ENCODE data around the gene POU2F2.
A peak's percentile ranks its signal among the peaks of the same experiment; 100 is the strongest.

POU2F2 gene

GRCh38 chr19:42114412-42114811, 17.8 kb downstream of the POU2F2 start:
- H3K4me3 ChIP-seq (ENCODE audit: low read depth, low read length) = no peak overlapping the region
- POLR2A ChIA-PET = interaction anchor here (1.2 to 2.1 kb wide), 5 partner anchors 9 to 128 kb away, joined by 4 to 11 read pairs (median 7); partner anchors contain the start of genes GSK3A and ZNF574
- no peak for DNase-seq (ENCODE audit: low read depth, low spot score)
- no peak for TF ChIP-seq CTCF (IDR thresholded peaks at IDR 0.05; ENCODE audit: insufficient read depth, low read length, missing control alignments)
- CTCF ChIA-PET = interaction anchor here (0.8 to 11.0 kb wide), 13 partner anchors 11 to 167 kb away, joined by 3 to 173 read pairs (median 13); partner anchors contain the start of genes DEDD2, GSK3A, POU2F2 and ZNF526

- CTCF ChIA-PET = interaction anchor here (0.8 to 11.0 kb wide), 14 partner anchors 8 to 168 kb away, joined by 3 to 173 read pairs (median 10); partner anchors contain the start of genes DEDD2, GSK3A, POU2F2 and ZNF526
- peak; percentile 32 for TF ChIP-seq CTCF (IDR thresholded peaks at IDR 0.05; ENCODE audit: insufficient read depth, low read length, missing control alignments)
- H3K4me3 ChIP-seq (ENCODE audit: low read depth, low read length) = peak overlapping the region; percentile 10; the same call in 1 of the 2 replicates
- POLR2A ChIA-PET = interaction anchor here (1.0 to 2.1 kb wide), 8 partner anchors 10 to 129 kb away, joined by 3 to 11 read pairs (median 4); partner anchors contain the start of genes DEDD2, GSK3A and ZNF574
- peak; percentile 91 for DNase-seq (ENCODE audit: low read depth, low spot score)
These were observed 18.5 kb downstream of the POU2F2 start for GRCh38 chr19:42113641-42114348.

GRCh38 chr19:42111811-42112210, 20.4 kb downstream of the POU2F2 start:
- TF ChIP-seq CTCF (IDR thresholded peaks at IDR 0.05; ENCODE audit: insufficient read depth, low read length, missing control alignments) = peak; percentile 1
- ChIA-PET CTCF (interaction anchor here (0.6 to 11.0 kb wide), 19 partner anchors 8 to 289 kb away, joined by 3 to 173 read pairs (median 45); partner anchors contain the start of genes DEDD2, GSK3A, POU2F2 and ZNF526), POLR2A (interaction anchor here (0.7 to 2.1 kb wide), 6 partner anchors 10 to 131 kb away, joined by 3 to 8 read pairs (median 4); partner anchors contain the start of gene GSK3A)
- H3K4me3 ChIP-seq (ENCODE audit: low read depth, low read length) = no peak overlapping the region
- DNase-seq (ENCODE audit: low read depth, low spot score) = no peak

- no peak for DNase-seq (ENCODE audit: low read depth, low spot score)
- TF ChIP-seq CTCF (IDR thresholded peaks at IDR 0.05; ENCODE audit: insufficient read depth, low read length, missing control alignments) = no peak
- H3K4me3 ChIP-seq (ENCODE audit: low read depth, low read length) = no peak overlapping the region
- CTCF ChIA-PET = interaction anchor here (0.6 to 11.0 kb wide), 19 partner anchors 8 to 289 kb away, joined by 3 to 173 read pairs (median 42); partner anchors contain the start of genes DEDD2, GSK3A, POU2F2 and ZNF526
- POLR2A ChIA-PET = interaction anchor here (0.7 to 2.1 kb wide), 6 partner anchors 10 to 171 kb away, joined by 3 to 8 read pairs (median 4); partner anchors contain the start of gene GSK3A
These were observed 20.9 kb downstream of the POU2F2 start for GRCh38 chr19:42111384-42111783.

GRCh38 chr19:42110658-42111057, 21.6 kb downstream of the POU2F2 start:
- DNase-seq (ENCODE audit: low read depth, low spot score) = no peak
- CTCF ChIA-PET = interaction anchor here (0.9 to 11.0 kb wide), 17 partner anchors 9 to 290 kb away, joined by 3 to 173 read pairs (median 45); partner anchors contain the start of genes DEDD2, GSK3A, POU2F2 and ZNF526
- no peak for TF ChIP-seq CTCF (IDR thresholded peaks at IDR 0.05; ENCODE audit: insufficient read depth, low read length, missing control alignments)
- POLR2A ChIA-PET = interaction anchor here (0.7 to 2.1 kb wide), 5 partner anchors 11 to 172 kb away, joined by 3 to 8 read pairs (median 4); partner anchors contain the start of gene GSK3A
- H3K4me3 ChIP-seq (ENCODE audit: low read depth, low read length) = no peak overlapping the region

Measured in AG04449 (cell line).